K562 (cell line): ENCODE data around the gene COPA. TPM values are rescaled to one million over a fixed set of nuclear protein-coding genes. Genes with fewer than 3 reads are reported as not detected.

Experiments used
- ATAC-seq: fragments of 200-7000 bp; cut with Tn5 transposase; 3 replicates; pipeline ENCODE4 v1.9.1; 2020; ENCODE audit warnings: moderate library complexity
- BruUV-seq: library from RNA; stranded (reverse); fragments of 400-500 nt; replicated peaks from 2 replicates; lab custom pipeline; 2021; lab: Mats Ljungman, UMichigan
- CTCF ChIA-PET: fragments of 300-600 bp; formaldehyde crosslinking; extraction: SDS; loops from one replicate; lab custom pipeline; 2021; ENCODE audit warnings: low intra/inter-chr PET ratio; lab: Yijun Ruan, JAX
- POLR2A ChIA-PET: fragments of 300-600, 350-650 bp; sonication (Branson Sonifier 250); formaldehyde crosslinking; extraction: SDS; loops from one replicate; lab custom pipeline; 2021; ENCODE audit warnings: antibody characterized with exemption, inconsistent platforms; lab: Yijun Ruan, JAX
- DNase-seq, 4 experiments: peaks; one replicate each; pipeline versions ENCODE4 v3.0.0 to v3.0.0-alpha.2; 2011 to 2018; ENCODE audit warnings: low spot score in 3 of 4, mixed read lengths in 3 of 4; ENCODE audit errors: extremely low read depth in 1 of 4
- FAIRE-seq: peaks from 2 replicates; lab custom pipeline; 2011; peaks lifted over from hg19 to GRCh38; lab: Jason Lieb, UNC
- H2AFZ ChIP-seq: 2 replicates; pipeline ENCODE4 v1.6.0; 2011; ENCODE audit warnings: low read depth, low read length, control low read depth, inconsistent platforms
- H3K27ac ChIP-seq: fragments of 200-600 bp; 3 replicates; pipeline ENCODE4 v1.8.0; 2011; ENCODE audit warnings: low read depth, mild to moderate bottlenecking, control low read depth, inconsistent platforms, low read length, moderate library complexity, mixed read lengths; ENCODE audit errors: extremely low read depth
- H3K27me3 ChIP-seq, 2 experiments: fragments of 300-600 bp in 1 of 2; 2 replicates in 1 of 2; 3 replicates in 1 of 2; pipeline versions ENCODE4 v1.6.0 to v1.8.0; 2011; ENCODE audit warnings: inconsistent platforms in 2 of 2, low read length in 2 of 2, mild to moderate bottlenecking in 1 of 2, mixed read lengths in 1 of 2, moderate library complexity in 1 of 2; ENCODE audit not compliant: control insufficient read depth in 2 of 2, insufficient read depth in 2 of 2
- H3K36me3 ChIP-seq: fragments of 300-600 bp; 3 replicates; pipeline ENCODE4 v1.8.0; 2011; ENCODE audit warnings: mild to moderate bottlenecking, low read length, inconsistent platforms; ENCODE audit not compliant: control insufficient read depth, insufficient read depth
- H3K4me1 ChIP-seq, 2 experiments: fragments of 200-600 bp in 1 of 2; replicated peaks in 1 of 2; 2 replicates in 1 of 2; 3 replicates in 1 of 2; pipeline versions ENCODE4 v1.5.1 to v1.8.0; 2011; ENCODE audit warnings: inconsistent platforms in 2 of 2, low read length in 2 of 2, mild to moderate bottlenecking in 1 of 2, mixed read lengths in 1 of 2, moderate library complexity in 1 of 2; ENCODE audit not compliant: control insufficient read depth in 2 of 2, insufficient read depth in 2 of 2
- H3K4me2 ChIP-seq: 2 replicates; pipeline ENCODE4 v1.6.1; 2011; ENCODE audit warnings: low read length, control low read depth, inconsistent platforms, mixed read lengths; ENCODE audit not compliant: insufficient read depth
- H3K4me3 ChIP-seq: fragments of 200-600 bp; sonication (generic), shearing (Covaris generic); 2 replicates; pipeline ENCODE4 v1.5.1; 2016; ENCODE audit warnings: control low read depth, inconsistent platforms
- H3K79me2 ChIP-seq: fragments of 200-600 bp; 3 replicates; pipeline ENCODE4 v1.8.0; 2011; ENCODE audit warnings: low read length, inconsistent platforms; ENCODE audit not compliant: control insufficient read depth, insufficient read depth
- H3K9ac ChIP-seq, 2 experiments: 2 replicates each; pipeline versions ENCODE4 v1.6.0 to v1.6.1; 2011; ENCODE audit warnings: low read depth in 2 of 2, low read length in 2 of 2, control low read depth in 1 of 2, inconsistent platforms in 1 of 2, mild to moderate bottlenecking in 1 of 2, mixed read lengths in 1 of 2; ENCODE audit not compliant: insufficient read depth in 1 of 2
- H3K9me1 ChIP-seq: one replicate; pipeline ENCODE4 v1.6.0; 2011; ENCODE audit warnings: inconsistent platforms, mild to moderate bottlenecking, low read length, moderate library complexity; ENCODE audit not compliant: control insufficient read depth, insufficient read depth
- H3K9me3 ChIP-seq: replicated peaks from 2 replicates; pipeline ENCODE4 v1.5.1; 2011; ENCODE audit warnings: low read depth, low read length, inconsistent platforms; ENCODE audit not compliant: control insufficient read depth, insufficient read depth
- H4K20me1 ChIP-seq: replicated peaks from 2 replicates; pipeline ENCODE4 v1.6.1; 2011; ENCODE audit warnings: low read length, inconsistent platforms, mixed read lengths; ENCODE audit not compliant: control insufficient read depth, insufficient read depth
- SAP30 ChIP-seq: fragments of 200-600 bp; sonication (generic); IDR thresholded peaks from 2 replicates; pipeline ENCODE4 v1.6.1; 2012; ENCODE audit warnings: borderline replicate concordance, low read depth, mild to moderate bottlenecking, moderate library complexity, low read length, control low read depth, inconsistent platforms; ENCODE audit not compliant: insufficient read depth, poor library complexity, severe bottlenecking
- THAP12 ChIP-seq: fragments of 250-450 bp; sonication (Bioruptor Pico); IDR thresholded peaks from 2 replicates; pipeline ENCODE4 v1.9.0; 2021; ENCODE audit warnings: mild to moderate bottlenecking, inconsistent platforms
- WGBS: fragments of 100-300 bp; shearing (Covaris generic); methylation state at CpG from one replicate; pipeline ENCODE4 v1.1.6; 2016; ENCODE audit warnings: low coverage, mixed read lengths; ENCODE audit not compliant: insufficient coverage; ENCODE audit errors: missing lambda C conversion rate; 5-methylcytosine and 5-hydroxymethylcytosine counted together
- in situ Hi-C: fragments of 300-500 bp; cut with MboI; formaldehyde crosslinking; loops from 4 replicates; pipeline ENCODE4 v1.15.0; 2018; ENCODE audit warnings: inconsistent platforms, mixed read lengths
- intact Hi-C: fragments of 100-400 bp; cut with micrococcal nuclease; formaldehyde crosslinking; loops from 2 replicates; pipeline ENCODE4 v1.14.2; 2022
- polyA plus RNA-seq, 8 experiments: library from polyadenylated mRNA; depleted of rRNA in 4 of 8; stranded (reverse) in 5 of 8; unstranded in 3 of 8; fragments of >200 nt; fragmentation: Nextera tagmentation in 2 of 8; fragmentation: Illumina TruSeq in 1 of 8; extraction: Ambion mirVana in 2 of 8; extraction: Trizol in 1 of 8; gene quantifications; 2 replicates each; pipeline versions ENCODE4 v1.2.1 to v1.2.3, GENCODE V29; 2011 to 2014; ENCODE audit warnings: inconsistent platforms in 1 of 8, missing spikeins in 1 of 8
- total RNA-seq, 7 experiments: library from RNA; depleted of rRNA in 6 of 7; stranded (reverse); fragments of >200 nt in 6 of 7; fragmentation: Illumina TruSeq in 2 of 7; extraction: Trizol in 2 of 7; gene quantifications; 2 replicates each; pipeline versions ENCODE4 v1.2.1 to v1.2.3, GENCODE V29; 2011 to 2021; ENCODE audit warnings: low replicate concordance in 1 of 7
- TF ChIP-seq, protein P1 (sequence below), 3 experiments: fragments of 200-800 bp in 1 of 3; sonication (Bioruptor generic) in 1 of 3; sonication (generic) in 1 of 3; formaldehyde crosslinking in 1 of 3; IDR thresholded peaks; 2 replicates each; pipeline versions ENCODE4 v1.6.1 to v1.8.0; 2016 to 2022; ENCODE audit warnings: mild to moderate bottlenecking in 2 of 3, missing compliant biosample characterization in 2 of 3, missing genetic modification characterization in 2 of 3, missing genetic modification reagents in 1 of 3

Gene COPA
- total and polyA plus RNA-seq, 9 of the 15 experiments (the other 6 are each of a cell fraction or from before 2014, with no cell fraction given), result 49.8 to 222 (median 110) TPM

DNA sequence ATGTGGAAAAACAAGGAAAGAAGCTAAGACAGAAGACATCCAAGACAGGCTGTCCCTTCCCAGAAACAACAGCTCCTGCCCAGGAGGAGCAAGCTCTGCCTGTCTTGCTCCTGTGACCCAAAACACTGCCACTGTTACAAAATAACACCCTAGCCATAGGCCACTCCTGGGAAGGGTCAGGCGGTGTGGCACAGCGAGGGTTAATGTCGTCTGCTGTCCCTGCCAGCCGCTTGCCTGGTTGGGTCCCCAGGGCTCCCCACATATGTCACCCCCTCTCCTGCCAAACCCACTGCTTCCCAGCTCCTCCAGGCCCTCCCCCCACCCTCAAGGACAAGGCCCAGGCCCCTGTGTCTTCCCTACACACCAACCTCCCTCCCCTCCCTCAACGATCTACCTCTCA is 20.0 kb upstream of the COPA start (continued):
- TF ChIP-seq, protein P1, sequence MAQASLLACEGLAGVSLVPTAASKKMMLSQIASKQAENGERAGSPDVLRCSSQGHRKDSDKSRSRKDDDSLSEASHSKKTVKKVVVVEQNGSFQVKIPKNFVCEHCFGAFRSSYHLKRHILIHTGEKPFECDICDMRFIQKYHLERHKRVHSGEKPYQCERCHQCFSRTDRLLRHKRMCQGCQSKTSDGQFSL (CRISPR knock-in tag; IDR thresholded peaks at IDR 0.05), result no peak
- TF ChIP-seq, protein P1 (tag; IDR thresholded peaks at IDR 0.05), result peak in 1 of 2 experiments; percentile 44; a peak in 1 of 4 replicates
- TF ChIP-seq THAP12 (CRISPR knock-in tag), result no peak

DNA sequence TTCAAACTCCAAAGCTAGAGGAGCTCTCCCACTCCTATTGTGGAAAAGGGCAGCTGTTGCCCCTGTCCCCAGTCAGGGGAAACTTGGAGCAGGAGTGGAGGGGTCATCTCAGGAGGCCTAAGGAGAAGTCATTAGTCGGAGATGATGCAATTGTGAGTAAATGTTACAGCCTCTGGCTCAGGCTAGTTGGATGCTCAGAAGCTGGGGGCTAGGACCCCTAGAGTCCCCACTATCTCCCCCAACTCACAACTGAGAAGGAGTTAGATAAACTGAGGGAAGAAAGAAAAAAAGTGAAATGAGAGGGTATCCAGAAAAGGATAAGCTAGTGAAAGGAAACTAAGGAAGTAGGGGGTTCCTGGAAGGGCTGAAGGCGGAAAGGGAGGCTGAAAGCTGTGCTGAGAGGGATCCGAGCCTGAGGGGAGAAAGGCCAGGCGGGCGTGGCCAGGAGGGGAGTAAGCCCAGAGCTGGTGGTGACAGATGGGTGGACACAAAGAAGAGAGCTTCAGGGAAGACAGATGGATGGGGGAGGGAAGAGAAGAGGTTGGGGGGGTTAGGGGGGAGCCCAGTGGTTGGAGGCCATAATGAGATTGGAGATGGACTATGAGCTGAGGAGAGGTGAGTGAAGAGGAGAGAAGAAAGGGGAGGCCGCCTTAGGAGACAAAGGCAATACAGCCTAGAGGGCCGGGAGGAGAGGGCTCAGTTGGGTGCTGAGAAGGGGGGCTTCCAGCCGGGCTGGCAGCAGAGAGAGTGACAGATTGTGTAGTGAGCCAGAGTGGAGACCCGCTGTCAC is 19.3 kb upstream of the COPA start:
- H2AFZ ChIP-seq, result peak overlapping the region; percentile 60; the same call in 1 of the 2 replicates
- ATAC-seq (peak; percentile 85), DNase-seq (peak; percentile 75 to 78 (median 78)), FAIRE-seq (peak; percentile 15)
- H3K4me1 ChIP-seq, result peaks cover 18 to 34% of the 10 kb centered on the region in 2 experiments
- no peaks in the 10 kb centered on the region for H4K20me1 ChIP-seq
- peak overlapping the region; percentile 48; the same call in 1 of the 2 replicates for H3K4me2 ChIP-seq
- peak overlapping the region; percentile 73 for H3K27ac ChIP-seq
- ChIA-PET POLR2A (interaction anchor here (0.6 to 5.8 kb wide), 15 partner anchors 11 to 375 kb away, joined by 3 to 27 read pairs (median 3); partner anchors contain the start of genes COPA and NCSTN), CTCF (no interaction called here)
- no peaks in the 10 kb centered on the region for H3K9me1 ChIP-seq
- H3K36me3 ChIP-seq, result peaks cover 30% of the 10 kb centered on the region; the same call in 2 of the 3 replicates
- no peak overlapping the region for H3K4me3 ChIP-seq
- peak overlapping the region; percentile 62 to 81; a peak in 3 of 4 replicates for H3K9ac ChIP-seq
- H3K79me2 ChIP-seq, result no peaks in the 10 kb centered on the region
- intact Hi-C loops (loop anchor here (2.0 kb wide), 1 partner anchor 14 kb away; no protein-coding TSS in a partner anchor), in situ Hi-C loops (no loop called here)
- BruUV-seq, result no TSS peak
- no peaks in the 10 kb centered on the region for H3K27me3 ChIP-seq
- 5% methylated on average over 6 of the region's 9 CpGs for WGBS
- no peaks in the 10 kb centered on the region for H3K9me3 ChIP-seq
- no peak for TF ChIP-seq SAP30
